Measurements from ENCODE around the gene SERPINB3.

GRCh38 chr18:63664571-63664970 lies 2.9 kb upstream of the SERPINB3 start:
- TF ChIP-seq POLR2A (IDR thresholded peaks at IDR 0.05; ENCODE audit: extremely low read depth, insufficient read length) (no peak), MYC (IDR thresholded peaks at IDR 0.05; ENCODE audit: low read depth, low read length) (no peak), CTCF (IDR thresholded peaks at IDR 0.05; ENCODE audit: low read depth, low read length) (no peak), MAX (IDR thresholded peaks at IDR 0.05; ENCODE audit: low read depth, low read length) (no peak)
